Measurements from ENCODE around the gene CAPN6.

CAPN6 gene

DNA sequence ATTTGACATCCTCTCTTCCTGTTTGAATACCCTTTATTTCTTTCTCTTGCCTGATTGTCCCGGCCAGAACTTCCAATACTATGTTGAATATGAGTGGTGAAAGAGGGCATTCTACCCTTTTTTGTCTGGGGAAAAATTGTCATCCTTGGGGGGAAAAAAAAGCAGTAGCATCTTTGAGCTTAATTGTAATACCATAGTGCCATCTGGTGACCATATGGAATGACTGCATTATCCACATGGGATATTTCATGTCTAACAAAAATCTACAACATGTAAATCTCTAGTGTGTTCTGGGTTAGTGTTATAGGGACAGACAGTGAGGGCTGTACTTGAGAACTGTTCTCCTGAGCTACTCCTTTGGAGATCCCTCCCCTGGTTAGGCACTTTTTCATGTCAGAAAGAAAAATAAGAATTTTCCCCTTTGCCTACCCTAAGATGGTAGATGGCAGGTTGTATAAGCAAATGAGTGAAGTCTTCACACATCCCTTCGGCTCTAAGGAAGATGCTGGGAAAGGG lies 26.0 kb downstream of the CAPN6 start:
- DNase-seq (ENCODE audit: insufficient read length, low spot score) (no peak), FAIRE-seq (peak; percentile 72)
- no peak for TF ChIP-seq POLR2A (IDR thresholded peaks at IDR 0.05; ENCODE audit: low read depth, low read length)
- no peak for TF ChIP-seq POLR2AphosphoS5 (IDR thresholded peaks at IDR 0.05; ENCODE audit: low read depth, low read length)
- TF ChIP-seq PAX5 (IDR thresholded peaks at IDR 0.05; ENCODE audit: insufficient read depth, low read length, severe bottlenecking): no peak
- no peak for TF ChIP-seq SPI1 (IDR thresholded peaks at IDR 0.05; ENCODE audit: low read depth, low read length)
- TF ChIP-seq POU2F2 (IDR thresholded peaks at IDR 0.05; ENCODE audit: low read depth, low read length): no peak
- no peak for TF ChIP-seq TAF1 (IDR thresholded peaks at IDR 0.05; ENCODE audit: low read depth, low read length)

- TF ChIP-seq POLR2A (IDR thresholded peaks at IDR 0.05; ENCODE audit: low read depth, low read length) (no peak), TAF1 (IDR thresholded peaks at IDR 0.05; ENCODE audit: low read depth, low read length) (no peak), POU2F2 (IDR thresholded peaks at IDR 0.05; ENCODE audit: low read depth, low read length) (no peak), SPI1 (IDR thresholded peaks at IDR 0.05; ENCODE audit: low read depth, low read length) (no peak), PAX5 (IDR thresholded peaks at IDR 0.05; ENCODE audit: insufficient read depth, low read length, severe bottlenecking) (no peak), POLR2AphosphoS5 (IDR thresholded peaks at IDR 0.05; ENCODE audit: low read depth, low read length) (no peak)
- FAIRE-seq: no peak
These were observed 53.9 kb downstream of the CAPN6 start for GRCh38 chrX:111216293-111216801.

DNA sequence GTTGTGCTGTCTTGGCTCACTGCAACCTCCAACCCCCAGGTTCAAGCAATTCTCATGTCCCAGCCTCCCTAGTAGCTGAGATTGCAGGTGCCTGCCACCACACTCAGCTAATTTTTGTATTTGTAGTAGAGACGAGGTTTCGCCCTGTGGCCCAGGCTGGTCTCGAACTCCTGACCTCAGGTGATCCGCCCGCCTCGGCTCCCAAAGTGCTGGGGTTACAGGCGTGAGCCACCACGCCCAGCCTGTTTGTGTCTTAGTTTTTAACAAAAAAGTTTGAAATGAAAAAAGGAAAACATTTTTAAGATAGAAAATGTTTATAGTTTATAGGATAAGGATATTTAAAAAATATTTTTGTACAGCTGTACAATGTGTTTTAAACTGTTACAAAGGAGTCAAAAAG lies 62.4 kb downstream of the CAPN6 start:
- peak; percentile 47 for FAIRE-seq
- TF ChIP-seq POLR2AphosphoS5 (IDR thresholded peaks at IDR 0.05; ENCODE audit: low read depth, low read length) (no peak), POLR2A (IDR thresholded peaks at IDR 0.05; ENCODE audit: low read depth, low read length) (no peak), PAX5 (IDR thresholded peaks at IDR 0.05; ENCODE audit: insufficient read depth, low read length, severe bottlenecking) (no peak), TAF1 (IDR thresholded peaks at IDR 0.05; ENCODE audit: low read depth, low read length) (no peak), SPI1 (IDR thresholded peaks at IDR 0.05; ENCODE audit: low read depth, low read length) (no peak), POU2F2 (IDR thresholded peaks at IDR 0.05; ENCODE audit: low read depth, low read length) (no peak)
- DNase-seq (ENCODE audit: insufficient read length, low spot score): no peak

More at GRCh38 chrX:111216293-111216801, 53.9 kb downstream of the CAPN6 start:
- no peak for DNase-seq (ENCODE audit: insufficient read length, low spot score)

DNA sequence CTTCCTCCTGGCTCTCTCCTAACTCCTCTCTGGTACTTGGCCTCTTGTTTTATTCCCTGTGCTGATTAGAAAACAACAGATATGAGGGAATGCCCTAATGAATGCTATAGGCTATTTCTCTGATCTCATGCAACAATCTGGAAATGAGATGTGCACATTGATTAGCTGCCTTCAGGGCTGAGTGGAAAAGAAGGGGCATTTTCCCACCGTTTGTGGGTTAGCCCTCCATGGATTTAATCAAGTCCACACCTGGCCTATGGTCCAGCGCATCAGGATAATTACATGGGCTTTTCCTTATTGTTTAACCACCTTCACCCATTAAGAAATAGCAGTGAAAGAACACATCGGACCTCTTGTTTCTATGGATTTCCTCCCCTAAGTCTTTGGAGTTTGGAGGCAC lies 70.0 kb downstream of the CAPN6 start:
- DNase-seq (ENCODE audit: insufficient read length, low spot score) (no peak), FAIRE-seq (no peak)
- no peak for TF ChIP-seq PAX5 (IDR thresholded peaks at IDR 0.05; ENCODE audit: insufficient read depth, low read length, severe bottlenecking)
- TF ChIP-seq POU2F2 (IDR thresholded peaks at IDR 0.05; ENCODE audit: low read depth, low read length): no peak
- TF ChIP-seq POLR2AphosphoS5 (IDR thresholded peaks at IDR 0.05; ENCODE audit: low read depth, low read length): no peak
- no peak for TF ChIP-seq POLR2A (IDR thresholded peaks at IDR 0.05; ENCODE audit: low read depth, low read length)
- TF ChIP-seq TAF1 (IDR thresholded peaks at IDR 0.05; ENCODE audit: low read depth, low read length): no peak
- no peak for TF ChIP-seq SPI1 (IDR thresholded peaks at IDR 0.05; ENCODE audit: low read depth, low read length)

GRCh38 chrX:111199505-111199904 lies 70.8 kb downstream of the CAPN6 start:
- FAIRE-seq (no peak), DNase-seq (ENCODE audit: insufficient read length, low spot score) (no peak)
- TF ChIP-seq SPI1 (IDR thresholded peaks at IDR 0.05; ENCODE audit: low read depth, low read length) (no peak), POU2F2 (IDR thresholded peaks at IDR 0.05; ENCODE audit: low read depth, low read length) (no peak), POLR2AphosphoS5 (IDR thresholded peaks at IDR 0.05; ENCODE audit: low read depth, low read length) (no peak), PAX5 (IDR thresholded peaks at IDR 0.05; ENCODE audit: insufficient read depth, low read length, severe bottlenecking) (no peak), TAF1 (IDR thresholded peaks at IDR 0.05; ENCODE audit: low read depth, low read length) (no peak), POLR2A (IDR thresholded peaks at IDR 0.05; ENCODE audit: low read depth, low read length) (no peak)
